MG63 (cell line): Measurements from ENCODE around the gene EMP3. TPM values are rescaled to one million over a fixed set of nuclear protein-coding genes. Genes with fewer than 3 reads are reported as not detected.
"Not testable (repeated sequence)": the region's sequence is repeated elsewhere in the genome, so short reads cannot be mapped to it uniquely, and the experiment has no call there.

Source experiments
- DNase-seq: peaks from one replicate; pipeline ENCODE4 v3.0.0-alpha.2; 2020
- H3K27me3 ChIP-seq: fragments of 250-450 bp; sonication (Bioruptor Pico); 2 replicates; pipeline ENCODE4 v1.5.1; 2020; ENCODE audit warnings: mild to moderate bottlenecking, moderate library complexity
- H3K36me3 ChIP-seq: fragments of 250-450 bp; sonication (Bioruptor Pico); 2 replicates; pipeline ENCODE4 v1.5.1; 2020; ENCODE audit warnings: mild to moderate bottlenecking, moderate library complexity
- H3K4me3 ChIP-seq: fragments of 250-450 bp; sonication (Bioruptor Pico); 2 replicates; pipeline ENCODE4 v1.5.1; 2020; ENCODE audit warnings: mild to moderate bottlenecking, moderate library complexity
- H3K9me3 ChIP-seq: fragments of 250-450 bp; sonication (Bioruptor Pico); 2 replicates; pipeline ENCODE4 v1.5.1; 2020; ENCODE audit warnings: mild to moderate bottlenecking, moderate library complexity
- total RNA-seq: library from RNA; depleted of rRNA; stranded (reverse); fragments of >200 nt; shearing (Covaris generic); gene quantifications from 2 replicates; pipeline ENCODE4 v1.2.3, GENCODE V29; 2014; ENCODE audit warnings: low replicate concordance

The EMP3 gene
- total RNA-seq, 1 experiment from 2014 or later = 258 TPM

- Histone ChIP-seq H3K4me3 (no peak overlapping the region), H3K27me3 (no peaks in the 10 kb centered on the region), H3K36me3 (no peaks in the 10 kb centered on the region), H3K9me3 (no peaks in the 10 kb centered on the region)
- no peak for DNase-seq
Measured at GRCh38 chr19:48308631-48309586, 16.4 kb upstream of the EMP3 start.

- DNase-seq, H3K36me3 ChIP-seq, H3K4me3 ChIP-seq, H3K9me3 ChIP-seq, H3K27me3 ChIP-seq: not testable (repeated sequence)
Measured at GRCh38 chr19:48309731-48310130, 15.6 kb upstream of the EMP3 start.

- H3K9me3 ChIP-seq = no peaks in the 10 kb centered on the region
- no peak for DNase-seq
- no peaks in the 10 kb centered on the region for H3K27me3 ChIP-seq
- no peaks in the 10 kb centered on the region for H3K36me3 ChIP-seq
- H3K4me3 ChIP-seq = no peak overlapping the region
Measured at GRCh38 chr19:48310227-48310626, 15.1 kb upstream of the EMP3 start.

GRCh38 chr19:48311384-48311783 is 14.0 kb upstream of the EMP3 start:
- H3K36me3 ChIP-seq = no peaks in the 10 kb centered on the region
- no peaks in the 10 kb centered on the region for H3K27me3 ChIP-seq
- no peak for DNase-seq
- H3K4me3 ChIP-seq = no peak overlapping the region
- H3K9me3 ChIP-seq = no peaks in the 10 kb centered on the region

GRCh38 chr19:48315712-48316111 is 9.6 kb upstream of the EMP3 start:
- Histone ChIP-seq H3K36me3 (no peaks in the 10 kb centered on the region), H3K27me3 (no peaks in the 10 kb centered on the region), H3K9me3 (no peaks in the 10 kb centered on the region), H3K4me3 (no peak overlapping the region)
- DNase-seq = no peak

GRCh38 chr19:48317708-48317960 is 7.7 kb upstream of the EMP3 start:
- not testable (repeated sequence) for DNase-seq, H3K4me3 ChIP-seq, H3K36me3 ChIP-seq, H3K9me3 ChIP-seq, H3K27me3 ChIP-seq

GRCh38 chr19:48318286-48318987 is 6.9 kb upstream of the EMP3 start:
- no peak for DNase-seq

GRCh38 chr19:48319647-48320541 is 5.5 kb upstream of the EMP3 start:
- Histone ChIP-seq H3K9me3 (no peaks in the 10 kb centered on the region), H3K36me3 (no peaks in the 10 kb centered on the region), H3K27me3 (no peaks in the 10 kb centered on the region), H3K4me3 (no peak overlapping the region)
- peak; percentile 83 for DNase-seq

More at GRCh38 chr19:48318286-48318987, 6.9 kb upstream of the EMP3 start:
- H3K27me3 ChIP-seq = no peaks in the 10 kb centered on the region
- no peak overlapping the region for H3K4me3 ChIP-seq
- no peaks in the 10 kb centered on the region for H3K9me3 ChIP-seq
- no peaks in the 10 kb centered on the region for H3K36me3 ChIP-seq

- peak; percentile 76 for DNase-seq
- H3K9me3 ChIP-seq = no peaks in the 10 kb centered on the region
- H3K27me3 ChIP-seq = no peaks in the 10 kb centered on the region
- H3K4me3 ChIP-seq = peak overlapping the region; percentile 36
- peaks cover 4% of the 10 kb centered on the region for H3K36me3 ChIP-seq
Measured at GRCh38 chr19:48321372-48321621, 4.1 kb upstream of the EMP3 start.

GRCh38 chr19:48321622-48322591 is 3.4 kb upstream of the EMP3 start:
- Histone ChIP-seq H3K4me3 (peak overlapping the region; percentile 36), H3K27me3 (no peaks in the 10 kb centered on the region), H3K36me3 (peaks cover 10% of the 10 kb centered on the region), H3K9me3 (no peaks in the 10 kb centered on the region)
- DNase-seq = peak; percentile 99

- H3K27me3 ChIP-seq = no peaks in the 10 kb centered on the region
- no peak overlapping the region for H3K4me3 ChIP-seq
Measured at GRCh38 chr19:48329167-48329891, 4.0 kb downstream of the EMP3 start.

GRCh38 chr19:48330012-48330681 is 4.8 kb downstream of the EMP3 start:
- Histone ChIP-seq H3K36me3 (peaks cover 55% of the 10 kb centered on the region), H3K4me3 (no peak overlapping the region)
- no peak for DNase-seq

More at GRCh38 chr19:48329167-48329891, 4.0 kb downstream of the EMP3 start:
- Histone ChIP-seq H3K9me3 (no peaks in the 10 kb centered on the region), H3K36me3 (peaks cover 55% of the 10 kb centered on the region)
- DNase-seq = no peak

GRCh38 chr19:48332351-48332661 is 7.0 kb downstream of the EMP3 start:
- no peak for DNase-seq
- Histone ChIP-seq H3K36me3 (peaks cover 42% of the 10 kb centered on the region), H3K27me3 (no peaks in the 10 kb centered on the region), H3K9me3 (no peaks in the 10 kb centered on the region), H3K4me3 (no peak overlapping the region)

More at GRCh38 chr19:48330012-48330681, 4.8 kb downstream of the EMP3 start:
- H3K9me3 ChIP-seq = no peaks in the 10 kb centered on the region
- no peaks in the 10 kb centered on the region for H3K27me3 ChIP-seq

- H3K36me3 ChIP-seq = peaks cover 36% of the 10 kb centered on the region
- peak; percentile 97 for DNase-seq
- H3K27me3 ChIP-seq = no peaks in the 10 kb centered on the region
- no peaks in the 10 kb centered on the region for H3K9me3 ChIP-seq
- peak overlapping the region; percentile 30 for H3K4me3 ChIP-seq
Measured at GRCh38 chr19:48332662-48333466, 7.5 kb downstream of the EMP3 start.
